HG03060 (cell line): ENCODE data around the gene EBP.
A peak's percentile ranks its signal among the peaks of the same experiment; 100 is the strongest.

Experiments used
- ATAC-seq: cut with Tn5 transposase; IDR thresholded peaks from one replicate; pipeline ENCODE4 v1.9.1; 2021; ENCODE audit warnings: low read depth, moderate number of reproducible peaks; ENCODE audit not compliant: unreplicated experiment

The EBP gene

DNA sequence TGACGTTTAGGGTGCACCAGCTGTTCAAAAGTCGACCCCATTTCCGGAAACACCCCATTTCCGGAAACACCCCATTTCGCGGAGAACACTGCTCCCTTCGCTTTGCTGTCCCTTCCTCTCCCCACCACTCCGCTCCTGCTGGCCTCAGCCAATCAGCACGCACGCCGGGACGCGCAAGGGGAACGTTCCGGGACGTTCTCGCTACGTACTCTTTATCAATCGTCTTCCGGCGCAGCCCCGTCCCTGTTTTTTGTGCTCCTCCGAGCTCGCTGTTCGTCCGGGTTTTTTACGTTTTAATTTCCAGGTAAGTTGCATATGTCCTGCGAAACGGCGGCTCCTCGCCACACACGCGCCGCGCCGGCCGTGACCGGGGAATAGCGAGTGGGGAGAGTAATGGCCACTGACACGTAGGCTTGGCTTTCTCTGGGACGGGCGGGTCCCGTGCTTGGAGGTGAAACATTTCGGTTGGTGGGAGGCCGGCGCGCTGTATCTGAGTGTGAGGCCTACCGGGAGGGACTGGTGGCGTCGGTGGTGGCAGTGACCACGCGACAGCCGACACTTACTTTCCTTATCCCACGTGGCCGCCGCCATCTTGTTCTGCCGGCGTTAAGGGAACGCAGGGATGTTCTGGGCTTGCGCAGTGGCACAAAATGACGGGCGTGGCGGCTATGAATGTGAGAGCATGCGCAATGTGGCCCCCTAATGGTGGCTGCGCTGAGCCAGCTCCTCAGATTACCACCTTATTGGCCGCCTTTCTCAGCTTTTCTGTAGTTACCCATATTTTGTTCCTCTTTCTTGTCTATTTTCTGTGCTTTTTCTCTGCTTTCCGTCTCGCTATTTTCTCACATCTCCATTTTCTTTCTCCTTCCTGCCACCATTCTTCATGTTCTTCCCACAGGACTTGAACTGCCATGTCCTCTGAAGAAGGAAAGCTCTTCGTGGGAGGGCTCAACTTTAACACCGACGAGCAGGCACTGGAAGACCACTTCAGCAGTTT is 53.0 kb downstream of the EBP start, which contains the start of gene RBM3:
TSS of gene RBM3 (plus strand) at position 215 of the 997 bp plus-strand sequence. CDS start at position 912, 697 bp downstream.
- peak; percentile 48 for ATAC-seq

DNA sequence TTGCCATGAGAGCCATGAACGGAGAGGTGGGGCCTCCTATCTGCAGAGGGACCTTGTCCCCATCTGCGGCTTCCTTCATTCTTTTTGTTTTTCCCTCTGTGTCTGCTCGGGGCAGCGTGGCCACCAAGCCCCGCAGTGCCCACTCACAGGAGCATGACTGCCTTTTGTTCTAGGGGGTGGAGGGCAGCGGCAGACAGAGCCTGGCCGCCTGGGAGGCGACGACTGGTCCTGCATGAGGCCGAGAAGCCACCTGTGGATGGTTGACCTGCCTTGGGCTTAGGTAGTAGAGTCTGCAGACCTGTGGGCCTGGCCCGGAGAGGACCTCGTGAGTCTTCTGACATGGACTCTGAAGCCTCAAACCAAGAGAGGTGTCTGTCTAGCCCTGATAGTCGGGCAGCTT is 54.0 kb downstream of the EBP start:
- ATAC-seq, result no peak

DNA sequence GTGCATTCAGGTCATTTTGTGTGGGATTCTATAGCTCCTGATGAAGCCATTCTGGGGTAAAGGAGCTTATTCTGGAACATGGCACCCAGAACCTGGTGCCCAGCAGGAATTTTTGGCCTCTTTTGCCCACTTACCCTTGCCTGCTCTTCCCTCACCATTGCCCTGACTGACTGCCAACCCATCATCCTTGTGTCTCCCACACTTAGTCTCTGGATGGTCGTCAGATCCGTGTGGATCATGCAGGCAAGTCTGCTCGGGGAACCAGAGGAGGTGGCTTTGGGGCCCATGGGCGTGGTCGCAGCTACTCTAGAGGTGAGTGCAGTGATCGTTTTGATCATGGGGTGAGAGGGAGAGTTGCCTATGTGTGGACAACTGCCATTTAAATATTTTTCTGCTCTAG is 54.5 kb downstream of the EBP start:
- ATAC-seq, result no peak
